Mesenchymal stem cell (in vitro differentiated cells and primary cell): ENCODE results near the gene ERN1.
A peak's percentile ranks its signal among the peaks of the same experiment; 100 is the strongest.

ENCODE experiments used
- DNase-seq: peaks from one replicate; pipeline ENCODE4 v3.0.0-alpha.2; 2013
- H2AFZ ChIP-seq: one replicate; pipeline ENCODE4 v1.6.1; 2013; ENCODE audit warnings: low read depth, mild to moderate bottlenecking, control low read depth, inconsistent platforms, low read length, moderate library complexity
- H2AK5ac ChIP-seq: 2 replicates; pipeline ENCODE4 v1.6.1; 2013; ENCODE audit warnings: low read length, moderate library complexity, mild to moderate bottlenecking, inconsistent platforms; ENCODE audit not compliant: severe bottlenecking
- H2BK120ac ChIP-seq: one replicate; pipeline ENCODE4 v1.6.1; 2013; ENCODE audit warnings: low read depth, mild to moderate bottlenecking, inconsistent platforms, low read length, moderate library complexity
- H2BK12ac ChIP-seq, 2 experiments: one replicate each; pipeline ENCODE4 v1.6.1; 2013; ENCODE audit warnings: inconsistent platforms in 2 of 2, low read length in 2 of 2, mild to moderate bottlenecking in 2 of 2, moderate library complexity in 2 of 2, control low read depth in 1 of 2
- H2BK15ac ChIP-seq: one replicate; pipeline ENCODE4 v1.6.1; 2013; ENCODE audit warnings: mild to moderate bottlenecking, low read depth, inconsistent platforms; ENCODE audit not compliant: poor library complexity, severe bottlenecking
- H2BK5ac ChIP-seq: 2 replicates; pipeline ENCODE4 v1.6.1; 2013; ENCODE audit warnings: low read depth, mild to moderate bottlenecking, low read length, control low read depth, inconsistent platforms; ENCODE audit not compliant: poor library complexity, severe bottlenecking
- H3K14ac ChIP-seq, 2 experiments: one replicate each; pipeline ENCODE4 v1.6.1; 2013; ENCODE audit warnings: inconsistent platforms in 2 of 2, low read length in 2 of 2, control low read depth in 1 of 2, mild to moderate bottlenecking in 1 of 2, moderate library complexity in 1 of 2
- H3K18ac ChIP-seq, 2 experiments: one replicate each; pipeline ENCODE4 v1.6.1; 2013; ENCODE audit warnings: inconsistent platforms in 2 of 2, low read length in 2 of 2, control low read depth in 1 of 2, low read depth in 1 of 2, mild to moderate bottlenecking in 1 of 2
- H3K23ac ChIP-seq, 2 experiments: one replicate each; pipeline ENCODE4 v1.6.1; 2013; ENCODE audit warnings: inconsistent platforms in 2 of 2, low read length in 2 of 2, mild to moderate bottlenecking in 2 of 2, moderate library complexity in 2 of 2, control low read depth in 1 of 2
- H3K27ac ChIP-seq: 2 replicates; pipeline ENCODE4 v1.5.1; 2013; ENCODE audit warnings: mild to moderate bottlenecking, moderate library complexity, low read length, control low read depth, inconsistent platforms; ENCODE audit not compliant: poor library complexity, severe bottlenecking
- H3K27me3 ChIP-seq, 2 experiments: 2 replicates each; pipeline versions ENCODE4 v1.6.1 to v1.7.0; 2013; ENCODE audit warnings: low read length in 2 of 2, mild to moderate bottlenecking in 2 of 2, moderate library complexity in 2 of 2, control low read depth in 1 of 2, inconsistent platforms in 1 of 2; ENCODE audit not compliant: control insufficient read depth in 1 of 2, insufficient read depth in 1 of 2
- H3K36me3 ChIP-seq, 2 experiments: 2 replicates each; pipeline versions ENCODE4 v1.6.1 to v1.7.0; 2013; ENCODE audit warnings: low read length in 2 of 2, control low read depth in 1 of 2, inconsistent platforms in 1 of 2, low read depth in 1 of 2, mild to moderate bottlenecking in 1 of 2; ENCODE audit not compliant: insufficient read depth in 2 of 2, control insufficient read depth in 1 of 2
- H3K4ac ChIP-seq, 2 experiments: one replicate each; pipeline ENCODE4 v1.6.1; 2013; ENCODE audit warnings: inconsistent platforms in 2 of 2, low read length in 2 of 2, mild to moderate bottlenecking in 2 of 2, moderate library complexity in 2 of 2, control low read depth in 1 of 2, low read depth in 1 of 2
- H3K4me1 ChIP-seq: 2 replicates; pipeline ENCODE4 v1.6.1; 2013; ENCODE audit warnings: low read depth, low read length, control low read depth; ENCODE audit not compliant: control insufficient read depth, insufficient read depth
- H3K4me2 ChIP-seq: 2 replicates; pipeline ENCODE4 v1.6.1; 2013; ENCODE audit warnings: low read length, mild to moderate bottlenecking, inconsistent platforms; ENCODE audit not compliant: poor library complexity, severe bottlenecking
- H3K4me3 ChIP-seq, 2 experiments: 2 replicates each; pipeline versions ENCODE4 v1.5.1 to v1.7.0; 2013; ENCODE audit warnings: low read length in 2 of 2, mild to moderate bottlenecking in 2 of 2, control low read depth in 1 of 2, low read depth in 1 of 2; ENCODE audit not compliant: insufficient read depth in 1 of 2
- H3K79me1 ChIP-seq: replicated peaks from 2 replicates; pipeline ENCODE4 v1.6.1; 2013; ENCODE audit warnings: mild to moderate bottlenecking, control low read depth, low read length, inconsistent platforms; ENCODE audit not compliant: poor library complexity, severe bottlenecking
- H3K9ac ChIP-seq: 2 replicates; pipeline ENCODE4 v1.7.0; 2013; ENCODE audit warnings: mild to moderate bottlenecking, low read length, moderate library complexity
- H3K9me3 ChIP-seq: 2 replicates; pipeline ENCODE4 v1.7.0; 2013; ENCODE audit warnings: mild to moderate bottlenecking, low read length; ENCODE audit not compliant: control insufficient read depth
- H4K8ac ChIP-seq: one replicate; pipeline ENCODE4 v1.6.1; 2013; ENCODE audit warnings: inconsistent platforms, mild to moderate bottlenecking, low read length, moderate library complexity
- H4K91ac ChIP-seq: one replicate; pipeline ENCODE4 v1.6.1; 2013; ENCODE audit warnings: mild to moderate bottlenecking, low read length, inconsistent platforms
- WGBS: methylation state at CpG from one replicate; pipeline ENCODE4 v1.1.7; 2013; ENCODE audit warnings: mixed read lengths; 5-methylcytosine and 5-hydroxymethylcytosine counted together

Gene ERN1

GRCh38 chr17:63997341-63998048, 132.4 kb downstream of the ERN1 start:
- no peak overlapping the region for H2AK5ac ChIP-seq

DNA sequence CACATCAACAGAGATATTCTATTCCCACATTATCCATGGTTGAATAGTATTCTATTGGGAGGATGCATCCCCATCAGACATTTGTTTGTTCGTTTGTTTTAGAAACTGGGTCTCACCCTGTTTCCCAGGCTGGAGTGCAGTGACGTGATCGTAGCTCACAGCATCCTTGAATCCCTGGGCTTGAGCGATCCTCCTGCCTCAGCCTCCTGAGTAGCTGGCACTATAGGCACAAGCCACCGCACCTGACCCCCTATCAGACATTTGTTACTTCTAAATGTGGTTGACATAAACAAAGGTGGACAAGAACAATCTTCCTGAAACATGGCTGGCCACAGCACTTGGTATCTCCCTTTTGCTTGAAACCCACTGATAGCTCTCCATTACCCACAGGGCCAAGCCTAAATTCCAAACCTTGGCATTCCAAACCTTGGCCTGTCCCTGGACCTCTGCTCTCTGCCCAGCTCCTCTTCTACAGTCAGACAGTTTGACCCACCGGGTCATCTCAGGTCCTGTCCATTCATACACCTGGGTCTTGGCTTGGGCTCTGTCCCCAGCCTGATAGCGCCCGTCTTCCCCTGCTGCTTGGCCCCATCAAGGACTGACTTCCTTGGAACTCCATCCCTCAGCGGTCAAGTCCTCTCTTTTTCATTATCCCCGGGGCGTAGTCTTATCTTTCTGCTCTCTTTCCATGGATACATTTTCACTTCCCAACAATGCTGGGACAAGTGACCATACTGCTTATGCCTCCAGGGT, 133.3 kb downstream of the ERN1 start:
- Histone ChIP-seq H3K9ac (no peak overlapping the region), H3K27ac (no peak overlapping the region), H2AFZ (no peak overlapping the region), H4K91ac (no peak overlapping the region), H2BK120ac (no peak overlapping the region), H3K18ac (no peak overlapping the region), H2BK12ac (no peak overlapping the region), H3K4me2 (no peak overlapping the region), H4K8ac (no peak overlapping the region), H3K4ac (no peak overlapping the region), H3K4me1 (peaks cover 10% of the 10 kb centered on the region), H3K9me3 (no peaks in the 10 kb centered on the region), H3K4me3 (no peak overlapping the region), H3K79me1 (no peaks in the 10 kb centered on the region), H3K23ac (no peak overlapping the region), H2AK5ac (no peak overlapping the region), H3K36me3 (no peaks in the 10 kb centered on the region), H3K27me3 (peaks cover 50 to 65% of the 10 kb centered on the region in 2 experiments), H3K14ac (no peak overlapping the region), H2BK5ac (no peak overlapping the region), H2BK15ac (no peak overlapping the region)
- 94% methylated on average over 11 of the region's 11 CpGs for WGBS
- DNase-seq, result no peak

More at GRCh38 chr17:63997341-63998048, 132.4 kb downstream of the ERN1 start:
- Histone ChIP-seq H2BK5ac (no peak overlapping the region), H3K79me1 (no peaks in the 10 kb centered on the region), H2AFZ (no peak overlapping the region), H3K9me3 (no peaks in the 10 kb centered on the region), H3K9ac (peak overlapping the region; percentile 79), H3K14ac (no peak overlapping the region), H4K8ac (no peak overlapping the region), H3K4me1 (peaks cover 10% of the 10 kb centered on the region), H3K36me3 (no peaks in the 10 kb centered on the region), H2BK12ac (no peak overlapping the region), H3K27ac (no peak overlapping the region), H3K23ac (no peak overlapping the region), H4K91ac (no peak overlapping the region), H3K27me3 (peaks cover 47 to 56% of the 10 kb centered on the region in 2 experiments), H2BK120ac (no peak overlapping the region), H3K4me3 (peak overlapping the region in 1 of 2 experiments; percentile 86), H3K18ac (no peak overlapping the region), H2BK15ac (no peak overlapping the region), H3K4me2 (peak overlapping the region; percentile 63), H3K4ac (no peak overlapping the region)
- 7% methylated on average over 19 of the region's 19 CpGs for WGBS
- DNase-seq, result no peak

GRCh38 chr17:63995626-63996025, 134.3 kb downstream of the ERN1 start:
- WGBS, result 70% methylated on average over 3 of the region's 5 CpGs
- Histone ChIP-seq H3K18ac (no peak overlapping the region), H3K9ac (no peak overlapping the region), H3K27ac (no peak overlapping the region), H3K4ac (no peak overlapping the region), H3K23ac (no peak overlapping the region), H3K9me3 (no peaks in the 10 kb centered on the region), H3K4me2 (no peak overlapping the region), H3K4me1 (peaks cover 11% of the 10 kb centered on the region), H3K36me3 (no peaks in the 10 kb centered on the region), H2BK12ac (no peak overlapping the region), H3K4me3 (no peak overlapping the region), H2BK15ac (no peak overlapping the region), H4K91ac (no peak overlapping the region), H2AK5ac (no peak overlapping the region), H3K14ac (no peak overlapping the region), H3K27me3 (peaks cover 56 to 71% of the 10 kb centered on the region in 2 experiments), H2AFZ (no peak overlapping the region), H2BK120ac (no peak overlapping the region), H4K8ac (no peak overlapping the region), H2BK5ac (no peak overlapping the region), H3K79me1 (no peaks in the 10 kb centered on the region)
- no peak for DNase-seq

DNA sequence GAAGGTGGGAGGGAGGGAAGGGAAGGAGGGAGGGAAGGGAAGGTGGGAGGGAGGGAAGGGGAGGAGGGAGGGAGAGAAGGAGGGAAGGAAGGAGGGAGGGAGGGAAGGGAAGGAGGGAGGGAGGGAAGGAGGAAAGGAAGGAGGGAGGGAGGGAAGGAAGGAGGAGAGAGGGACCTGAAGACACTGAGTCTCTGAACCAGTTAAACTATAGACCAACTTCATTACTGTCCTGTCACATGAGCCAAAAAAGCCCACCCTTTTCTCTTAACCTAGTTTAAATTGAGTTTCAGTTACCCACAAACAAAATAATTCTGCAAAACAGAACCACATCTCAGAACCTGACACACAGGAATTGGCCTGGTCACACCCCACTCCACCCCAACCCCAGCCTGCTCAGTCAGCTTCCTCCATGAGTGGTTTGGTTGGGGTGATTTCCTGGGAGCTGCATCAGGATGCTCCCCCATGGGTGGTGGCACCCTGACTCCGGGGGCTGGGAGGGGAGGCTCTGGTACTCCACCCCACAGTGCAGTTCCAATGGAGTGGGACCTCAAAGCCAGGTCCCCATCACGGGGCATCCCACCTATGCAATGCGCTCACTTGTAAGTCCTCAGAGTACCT, 136.5 kb downstream of the ERN1 start:
- Histone ChIP-seq H4K91ac (no peak overlapping the region), H3K14ac (no peak overlapping the region), H3K4me1 (peaks cover 12% of the 10 kb centered on the region), H3K18ac (no peak overlapping the region), H4K8ac (no peak overlapping the region), H3K9me3 (no peaks in the 10 kb centered on the region), H3K27me3 (peaks cover 61 to 78% of the 10 kb centered on the region in 2 experiments), H3K9ac (no peak overlapping the region), H3K36me3 (no peaks in the 10 kb centered on the region), H2BK120ac (no peak overlapping the region), H3K27ac (no peak overlapping the region), H3K4me2 (no peak overlapping the region), H3K23ac (no peak overlapping the region), H2AK5ac (no peak overlapping the region), H2BK5ac (no peak overlapping the region), H3K79me1 (no peaks in the 10 kb centered on the region), H3K4me3 (no peak overlapping the region), H3K4ac (no peak overlapping the region), H2BK12ac (no peak overlapping the region), H2AFZ (no peak overlapping the region), H2BK15ac (no peak overlapping the region)
- DNase-seq, result no peak
- 82% methylated on average over 3 of the region's 3 CpGs for WGBS
